Caco-2 (cell line): ENCODE measurements around the gene SLC25A53. TPM values are rescaled to one million over a fixed set of nuclear protein-coding genes. Genes with fewer than 3 reads are reported as not detected.

ENCODE experiments used
- BruUV-seq: library from RNA; stranded (reverse); fragments of 400-500 nt; replicated peaks from 2 replicates; lab custom pipeline; 2021; lab: Mats Ljungman, UMichigan
- CTCF ChIA-PET: fragments of 300-600 bp; sonication (Branson Sonifier 250); formaldehyde crosslinking; loops from one replicate; lab custom pipeline; 2022; ENCODE audit warnings: antibody characterized with exemption; lab: Charles Lee
- POLR2A ChIA-PET: fragments of 300-600 bp; sonication (Branson Sonifier 250); formaldehyde crosslinking; loops from one replicate; lab custom pipeline; 2022; ENCODE audit warnings: antibody characterized with exemption; lab: Charles Lee
- DNase-seq, 2 experiments: peaks; one replicate each; pipeline versions ENCODE4 v3.0.0 to v3.0.0-alpha.2; 2020 to 2022
- H3K27me3 ChIP-seq: replicated peaks from 2 replicates; pipeline ENCODE4 v1.6.0; 2011; ENCODE audit warnings: low read length; ENCODE audit not compliant: control insufficient read depth, insufficient read depth
- H3K36me3 ChIP-seq: 2 replicates; pipeline ENCODE4 v1.5.1; 2011; ENCODE audit warnings: low read length; ENCODE audit not compliant: control insufficient read depth, insufficient read depth
- H3K4me1 ChIP-seq: fragments of 250-450 bp; sonication (Bioruptor Pico); 2 replicates; pipeline ENCODE4 v1.5.1; 2020; ENCODE audit warnings: mild to moderate bottlenecking
- H3K4me3 ChIP-seq: 2 replicates; pipeline ENCODE4 v1.5.1; 2011; ENCODE audit warnings: low read depth, mild to moderate bottlenecking, control low read depth, low read length
- H3K9me3 ChIP-seq: fragments of 250-450 bp; sonication (Bioruptor Pico); 2 replicates; pipeline ENCODE4 v1.5.1; 2020; ENCODE audit warnings: mild to moderate bottlenecking, moderate library complexity
- H3K27ac Mint-ChIP-seq: one replicate; pipeline ENCODE4 v1.8.0; 2022; ENCODE audit warnings: mixed read lengths; ENCODE audit not compliant: unreplicated experiment
- H3K27me3 Mint-ChIP-seq: one replicate; pipeline ENCODE4 v1.8.0; 2022; ENCODE audit warnings: mixed read lengths; ENCODE audit not compliant: insufficient read depth, unreplicated experiment
- H3K36me3 Mint-ChIP-seq: one replicate; pipeline ENCODE4 v1.8.0; 2022; ENCODE audit warnings: mild to moderate bottlenecking, mixed read lengths; ENCODE audit not compliant: insufficient read depth, unreplicated experiment
- H3K4me1 Mint-ChIP-seq: one replicate; pipeline ENCODE4 v1.8.0; 2022; ENCODE audit warnings: low read depth, mixed read lengths; ENCODE audit not compliant: unreplicated experiment
- H3K4me3 Mint-ChIP-seq: one replicate; pipeline ENCODE4 v1.8.0; 2022; ENCODE audit warnings: mild to moderate bottlenecking, moderate library complexity, mixed read lengths; ENCODE audit not compliant: unreplicated experiment
- H3K9me3 Mint-ChIP-seq: one replicate; pipeline ENCODE4 v1.8.0; 2022; ENCODE audit warnings: mixed read lengths; ENCODE audit not compliant: unreplicated experiment
- CTCF ChIP-seq, 2 experiments: fragments of 200-600 bp in 1 of 2; IDR thresholded peaks; 1 replicate in 1 of 2; 2 replicates in 1 of 2; pipeline versions ENCODE4 v1.5.1 to v1.8.0; 2011 to 2022; ENCODE audit warnings: antibody characterized with exemption in 1 of 2, control low read depth in 1 of 2, inconsistent platforms in 1 of 2, low read depth in 1 of 2, low read length in 1 of 2, mild to moderate bottlenecking in 1 of 2, moderate library complexity in 1 of 2; ENCODE audit not compliant: insufficient read depth in 1 of 2, severe bottlenecking in 1 of 2, unreplicated experiment in 1 of 2
- intact Hi-C: fragments of 100-400 bp; cut with micrococcal nuclease; formaldehyde crosslinking; loops from one replicate; pipeline ENCODE4 v1.10.0; 2022; ENCODE audit not compliant: unreplicated experiment
- total RNA-seq: library from RNA; stranded (reverse); gene quantifications from 2 replicates; pipeline ENCODE4 v1.2.3, GENCODE V29; 2022

Gene SLC25A53
- total RNA-seq, 1 experiment from 2014 or later = 3.2 TPM

GRCh38 chrX:104130808-104131207 lies 26.0 kb downstream of the SLC25A53 start:
- BruUV-seq = no TSS peak
- Mint-ChIP-seq H3K4me1 (no peaks in the 10 kb centered on the region), H3K27ac (no peak overlapping the region), H3K36me3 (no peaks in the 10 kb centered on the region), H3K27me3 (no peaks in the 10 kb centered on the region), H3K9me3 (no peaks in the 10 kb centered on the region), H3K4me3 (no peak overlapping the region)
- Histone ChIP-seq H3K27me3 (no peaks in the 10 kb centered on the region), H3K4me1 (no peaks in the 10 kb centered on the region), H3K4me3 (no peak overlapping the region), H3K9me3 (no peaks in the 10 kb centered on the region), H3K36me3 (no peaks in the 10 kb centered on the region)
- ChIA-PET CTCF (no interaction called here), POLR2A (no interaction called here)
- no peak for TF ChIP-seq CTCF (IDR thresholded peaks at IDR 0.05; ENCODE audit: insufficient read depth in 1 of 2, low read depth in 1 of 2, low read length in 1 of 2, severe bottlenecking in 1 of 2, unreplicated experiment in 1 of 2)
- intact Hi-C loops = no loop called here
- no peak for DNase-seq

DNA sequence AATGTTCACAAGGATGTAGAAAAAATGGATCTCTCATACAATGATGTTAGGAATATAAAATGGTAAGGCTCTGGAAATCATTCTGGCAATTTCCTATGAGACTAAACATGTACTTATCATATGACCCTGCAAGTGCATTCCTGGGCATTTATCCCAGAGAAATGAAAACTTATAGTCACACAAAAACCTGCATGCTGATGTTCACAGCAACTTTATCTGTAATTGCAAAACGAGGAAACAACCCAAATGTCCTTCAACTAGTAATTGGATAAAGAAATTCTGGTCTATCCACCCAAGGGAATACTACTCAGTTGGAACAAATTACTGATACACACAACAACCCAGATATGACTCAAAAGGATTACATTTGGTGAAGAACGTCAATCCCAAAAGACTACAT lies 30.0 kb downstream of the SLC25A53 start:
- Histone ChIP-seq H3K4me3 (no peak overlapping the region), H3K36me3 (no peaks in the 10 kb centered on the region), H3K9me3 (no peaks in the 10 kb centered on the region), H3K4me1 (no peaks in the 10 kb centered on the region), H3K27me3 (no peaks in the 10 kb centered on the region)
- Mint-ChIP-seq H3K36me3 (no peaks in the 10 kb centered on the region), H3K27me3 (no peaks in the 10 kb centered on the region), H3K9me3 (no peaks in the 10 kb centered on the region), H3K4me3 (no peak overlapping the region), H3K27ac (no peak overlapping the region), H3K4me1 (no peaks in the 10 kb centered on the region)
- intact Hi-C loops = no loop called here
- no peak for TF ChIP-seq CTCF (IDR thresholded peaks at IDR 0.05; ENCODE audit: insufficient read depth in 1 of 2, low read depth in 1 of 2, low read length in 1 of 2, severe bottlenecking in 1 of 2, unreplicated experiment in 1 of 2)
- POLR2A ChIA-PET = no interaction called here
- BruUV-seq = no TSS peak
- no peak for DNase-seq
- CTCF ChIA-PET = no interaction called here

GRCh38 chrX:104122829-104123228 lies 34.0 kb downstream of the SLC25A53 start:
- no peak overlapping the region for H3K4me3 ChIP-seq
- POLR2A ChIA-PET = no interaction called here

More at GRCh38 chrX:104122829-104123228, 34.0 kb downstream of the SLC25A53 start:
- no peak for TF ChIP-seq CTCF (IDR thresholded peaks at IDR 0.05; ENCODE audit: insufficient read depth in 1 of 2, low read depth in 1 of 2, low read length in 1 of 2, severe bottlenecking in 1 of 2, unreplicated experiment in 1 of 2)
- Mint-ChIP-seq H3K27ac (no peak overlapping the region), H3K4me3 (no peak overlapping the region), H3K9me3 (no peaks in the 10 kb centered on the region), H3K27me3 (no peaks in the 10 kb centered on the region), H3K4me1 (no peaks in the 10 kb centered on the region), H3K36me3 (no peaks in the 10 kb centered on the region)
- DNase-seq = no peak
- BruUV-seq = no TSS peak
- CTCF ChIA-PET = no interaction called here
- Histone ChIP-seq H3K27me3 (no peaks in the 10 kb centered on the region), H3K36me3 (no peaks in the 10 kb centered on the region), H3K9me3 (no peaks in the 10 kb centered on the region), H3K4me1 (no peaks in the 10 kb centered on the region)
- intact Hi-C loops = no loop called here
